Memory B cell (primary cell): Measurements from ENCODE around the gene ADORA2B.
"Not testable (repeated sequence)": the region's sequence is repeated elsewhere in the genome, so short reads cannot be mapped to it uniquely, and the experiment has no call there.

Experiments
- ATAC-seq: fragments of 150-1000 bp; cut with Tn5 transposase; 2 replicates; pipeline ENCODE4 v1.10.0; 2021; ENCODE audit warnings: low read depth, mild to moderate bottlenecking, moderate library complexity
- DNase-seq, 2 donors: peaks; one replicate each; pipeline ENCODE4 v3.0.0; 2022; ENCODE audit warnings: low spot score in 2 of 2
- H3K27ac Mint-ChIP-seq: one replicate; pipeline ENCODE4 v1.8.0; 2022; ENCODE audit warnings: mild to moderate bottlenecking, moderate library complexity, mixed read lengths
- H3K27me3 Mint-ChIP-seq: one replicate; pipeline ENCODE4 v1.8.0; 2022; ENCODE audit warnings: mixed read lengths
- H3K36me3 Mint-ChIP-seq: one replicate; pipeline ENCODE4 v1.8.0; 2022; ENCODE audit warnings: mild to moderate bottlenecking, mixed read lengths
- H3K4me1 Mint-ChIP-seq: one replicate; pipeline ENCODE4 v1.8.0; 2022; ENCODE audit warnings: mixed read lengths
- H3K4me3 Mint-ChIP-seq: one replicate; pipeline ENCODE4 v1.8.0; 2022; ENCODE audit warnings: mild to moderate bottlenecking, moderate library complexity, mixed read lengths
- H3K9me3 Mint-ChIP-seq: one replicate; pipeline ENCODE4 v1.8.0; 2022; ENCODE audit warnings: mixed read lengths

Gene ADORA2B

GRCh38 chr17:15971098-15971678, 26.3 kb downstream of the ADORA2B start:
- no peak overlapping the region for H3K27ac Mint-ChIP-seq
- no peak for ATAC-seq
- H3K4me1 Mint-ChIP-seq: peaks cover 3% of the 10 kb centered on the region
- H3K27me3 Mint-ChIP-seq: peaks cover 20% of the 10 kb centered on the region
- DNase-seq: no peak
- H3K36me3 Mint-ChIP-seq: peaks cover 6% of the 10 kb centered on the region
- H3K4me3 Mint-ChIP-seq: no peak overlapping the region
- no peaks in the 10 kb centered on the region for H3K9me3 Mint-ChIP-seq

GRCh38 chr17:15971882-15972281, 27.0 kb downstream of the ADORA2B start:
- Mint-ChIP-seq H3K4me3 (no peak overlapping the region), H3K36me3 (peaks cover 8% of the 10 kb centered on the region), H3K4me1 (no peaks in the 10 kb centered on the region), H3K27me3 (peaks cover 16% of the 10 kb centered on the region), H3K27ac (no peak overlapping the region), H3K9me3 (no peaks in the 10 kb centered on the region)
- no peak for DNase-seq
- ATAC-seq: no peak

GRCh38 chr17:15972497-15972951, 27.6 kb downstream of the ADORA2B start:
- DNase-seq (no peak), ATAC-seq (no peak)
- no peak overlapping the region for H3K4me3 Mint-ChIP-seq
- H3K4me1 Mint-ChIP-seq: no peaks in the 10 kb centered on the region
- peaks cover 12% of the 10 kb centered on the region for H3K36me3 Mint-ChIP-seq
- no peak overlapping the region for H3K27ac Mint-ChIP-seq
- H3K27me3 Mint-ChIP-seq: peaks cover 13% of the 10 kb centered on the region
- no peaks in the 10 kb centered on the region for H3K9me3 Mint-ChIP-seq

- Mint-ChIP-seq H3K27ac (no peak overlapping the region), H3K9me3 (no peaks in the 10 kb centered on the region), H3K36me3 (peaks cover 15% of the 10 kb centered on the region), H3K27me3 (peaks cover 10% of the 10 kb centered on the region), H3K4me3 (no peak overlapping the region), H3K4me1 (no peaks in the 10 kb centered on the region)
- DNase-seq: no peak
- ATAC-seq: no peak
These were observed 28.1 kb downstream of the ADORA2B start for GRCh38 chr17:15973016-15973415.

- Mint-ChIP-seq H3K27ac (no peak overlapping the region), H3K36me3 (peaks cover 18% of the 10 kb centered on the region), H3K27me3 (peaks cover 6% of the 10 kb centered on the region), H3K9me3 (no peaks in the 10 kb centered on the region), H3K4me3 (no peak overlapping the region), H3K4me1 (no peaks in the 10 kb centered on the region)
- ATAC-seq (no peak), DNase-seq (no peak)
These were observed 28.9 kb downstream of the ADORA2B start for GRCh38 chr17:15973834-15974233.

GRCh38 chr17:15977894-15978293, 33.0 kb downstream of the ADORA2B start:
- Mint-ChIP-seq H3K27ac (no peak overlapping the region), H3K36me3 (peaks cover 36% of the 10 kb centered on the region), H3K9me3 (no peaks in the 10 kb centered on the region), H3K27me3 (no peaks in the 10 kb centered on the region), H3K4me3 (no peak overlapping the region), H3K4me1 (peaks cover 10% of the 10 kb centered on the region)
- no peak for ATAC-seq
- no peak for DNase-seq

- DNase-seq (no peak), ATAC-seq (no peak)
- no peak overlapping the region for H3K27ac Mint-ChIP-seq
- H3K27me3 Mint-ChIP-seq: no peaks in the 10 kb centered on the region
- H3K9me3 Mint-ChIP-seq: no peaks in the 10 kb centered on the region
- H3K36me3 Mint-ChIP-seq: peaks cover 36% of the 10 kb centered on the region
- H3K4me1 Mint-ChIP-seq: peaks cover 10% of the 10 kb centered on the region
- H3K4me3 Mint-ChIP-seq: no peak overlapping the region
These were observed 33.7 kb downstream of the ADORA2B start for GRCh38 chr17:15978606-15979005.

GRCh38 chr17:15979013-15979412, 34.1 kb downstream of the ADORA2B start:
- not testable (repeated sequence) for H3K4me1 Mint-ChIP-seq, DNase-seq, ATAC-seq, H3K9me3 Mint-ChIP-seq, H3K4me3 Mint-ChIP-seq, H3K27me3 Mint-ChIP-seq, H3K27ac Mint-ChIP-seq
- H3K36me3 Mint-ChIP-seq: peaks cover 39% of the 10 kb centered on the region

GRCh38 chr17:15981208-15981607, 36.3 kb downstream of the ADORA2B start:
- DNase-seq (no peak), ATAC-seq (peak; percentile 62)
- peaks cover 39% of the 10 kb centered on the region for H3K36me3 Mint-ChIP-seq
- H3K27ac Mint-ChIP-seq: peak overlapping the region; percentile 63
- no peaks in the 10 kb centered on the region for H3K9me3 Mint-ChIP-seq
- H3K4me1 Mint-ChIP-seq: peaks cover 10% of the 10 kb centered on the region
- no peaks in the 10 kb centered on the region for H3K27me3 Mint-ChIP-seq
- H3K4me3 Mint-ChIP-seq: no peak overlapping the region

GRCh38 chr17:15981646-15982580, 37.0 kb downstream of the ADORA2B start:
- Mint-ChIP-seq H3K27ac (peak overlapping the region; percentile 63), H3K27me3 (no peaks in the 10 kb centered on the region), H3K9me3 (no peaks in the 10 kb centered on the region), H3K4me1 (peaks cover 10% of the 10 kb centered on the region), H3K36me3 (peaks cover 38% of the 10 kb centered on the region), H3K4me3 (no peak overlapping the region)
- DNase-seq (no peak), ATAC-seq (no peak)

GRCh38 chr17:15996322-15996721, 51.4 kb downstream of the ADORA2B start:
- peaks cover 6% of the 10 kb centered on the region for H3K36me3 Mint-ChIP-seq
- H3K4me1 Mint-ChIP-seq: peaks cover 9% of the 10 kb centered on the region
- no peaks in the 10 kb centered on the region for H3K27me3 Mint-ChIP-seq
- H3K27ac Mint-ChIP-seq: no peak overlapping the region
- ATAC-seq: no peak
- DNase-seq: no peak
- H3K9me3 Mint-ChIP-seq: no peaks in the 10 kb centered on the region
- H3K4me3 Mint-ChIP-seq: no peak overlapping the region

- Mint-ChIP-seq H3K27ac (peak overlapping the region; percentile 95), H3K9me3 (no peaks in the 10 kb centered on the region), H3K4me3 (peak overlapping the region; percentile 96), H3K36me3 (peaks cover 17% of the 10 kb centered on the region), H3K4me1 (peaks cover 17% of the 10 kb centered on the region), H3K27me3 (no peaks in the 10 kb centered on the region)
- DNase-seq (no peak), ATAC-seq (no peak)
These were observed 53.2 kb downstream of the ADORA2B start for GRCh38 chr17:15998031-15998562.

GRCh38 chr17:15999141-15999973, 54.4 kb downstream of the ADORA2B start, which contains the start of the genes TTC19 and ZSWIM7:
TSS of gene TTC19 (plus strand) at chr17:15999824. CDS start at chr17:15999849, 25 bp downstream.
TSS of gene ZSWIM7 (minus strand) at chr17:15999704. CDS start at chr17:15999594, 110 bp downstream.
- DNase-seq (peak; percentile 83 to 92), ATAC-seq (peak; percentile 85)
- peak within 1 kb of the TSS; percentile 95 for H3K27ac Mint-ChIP-seq
- H3K4me3 Mint-ChIP-seq: peak within 1 kb of the TSS; percentile 96
- H3K36me3 Mint-ChIP-seq: peaks cover 21% of the 10 kb centered on the region
- no peaks in the 10 kb centered on the region for H3K9me3 Mint-ChIP-seq
- no peaks in the 10 kb centered on the region for H3K27me3 Mint-ChIP-seq
- peaks cover 17% of the 10 kb centered on the region for H3K4me1 Mint-ChIP-seq
